ENCODE results near the gene ACER3. TPM values are rescaled to one million over a fixed set of nuclear protein-coding genes. Genes with fewer than 3 reads are reported as not detected.

ACER3 gene
- total RNA-seq, 4 donors from 2014 or later: 20.5 to 30.6 (median 23.0) TPM

DNA sequence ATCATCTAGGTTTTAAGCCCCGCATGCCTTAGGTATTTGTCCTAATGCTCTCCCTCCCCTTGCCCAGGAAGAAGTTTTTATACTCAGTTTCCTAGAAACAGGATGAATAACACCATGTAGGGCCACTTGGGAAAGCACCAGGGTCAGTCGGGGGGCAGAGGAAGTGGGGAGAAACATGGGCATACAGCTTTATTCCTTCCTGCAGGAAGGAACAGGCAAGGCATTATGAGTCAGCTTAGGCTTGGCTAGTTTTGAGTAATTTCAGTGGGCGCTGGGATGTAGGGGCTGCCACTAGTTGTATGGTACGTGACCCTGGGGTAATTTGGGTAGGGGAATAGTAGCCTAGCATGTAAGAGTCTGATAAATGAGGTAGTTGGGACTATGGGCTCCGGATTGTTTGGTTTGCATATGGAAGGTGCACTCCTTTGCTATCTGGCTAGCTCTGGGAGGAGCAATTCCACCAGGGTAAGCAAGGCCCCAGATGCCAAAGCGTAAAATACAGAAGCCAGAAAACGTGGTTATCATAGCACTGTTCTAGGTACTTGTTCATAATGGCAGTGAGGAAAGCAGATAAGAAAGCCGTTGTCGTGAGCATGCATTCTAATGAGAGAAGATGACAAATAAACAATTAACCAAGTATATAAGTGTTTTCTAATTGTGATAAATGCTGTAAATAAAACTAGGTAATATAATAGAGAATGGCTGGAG, 24.8 kb downstream of the ACER3 start:
- TF ChIP-seq EP300 (IDR thresholded peaks at IDR 0.05) (no peak), POLR2A (IDR thresholded peaks at IDR 0.05) (no peak)
- TF ChIP-seq, protein P1, sequence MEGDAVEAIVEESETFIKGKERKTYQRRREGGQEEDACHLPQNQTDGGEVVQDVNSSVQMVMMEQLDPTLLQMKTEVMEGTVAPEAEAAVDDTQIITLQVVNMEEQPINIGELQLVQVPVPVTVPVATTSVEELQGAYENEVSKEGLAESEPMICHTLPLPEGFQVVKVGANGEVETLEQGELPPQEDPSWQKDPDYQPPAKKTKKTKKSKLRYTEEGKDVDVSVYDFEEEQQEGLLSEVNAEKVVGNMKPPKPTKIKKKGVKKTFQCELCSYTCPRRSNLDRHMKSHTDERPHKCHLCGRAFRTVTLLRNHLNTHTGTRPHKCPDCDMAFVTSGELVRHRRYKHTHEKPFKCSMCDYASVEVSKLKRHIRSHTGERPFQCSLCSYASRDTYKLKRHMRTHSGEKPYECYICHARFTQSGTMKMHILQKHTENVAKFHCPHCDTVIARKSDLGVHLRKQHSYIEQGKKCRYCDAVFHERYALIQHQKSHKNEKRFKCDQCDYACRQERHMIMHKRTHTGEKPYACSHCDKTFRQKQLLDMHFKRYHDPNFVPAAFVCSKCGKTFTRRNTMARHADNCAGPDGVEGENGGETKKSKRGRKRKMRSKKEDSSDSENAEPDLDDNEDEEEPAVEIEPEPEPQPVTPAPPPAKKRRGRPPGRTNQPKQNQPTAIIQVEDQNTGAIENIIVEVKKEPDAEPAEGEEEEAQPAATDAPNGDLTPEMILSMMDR (IDR thresholded peaks at IDR 0.05): no peak
- WGBS, 2 donors: 58 to 59% methylated on average over 9 of the region's 9 CpGs
- H3K27ac ChIP-seq: peak overlapping the region in 1 of 4 donors; percentile 46
- peaks cover 0 to 40% (median 12%) of the 10 kb centered on the region in 4 donors for H3K4me1 ChIP-seq
- H3K9me3 ChIP-seq: no peaks in the 10 kb centered on the region
- H3K27me3 ChIP-seq: no peaks in the 10 kb centered on the region
- no peak for DNase-seq (ENCODE audit: low spot score in 2 of 2)
- H3K36me3 ChIP-seq: no peaks in the 10 kb centered on the region
- H3K4me3 ChIP-seq: no peak overlapping the region

DNA sequence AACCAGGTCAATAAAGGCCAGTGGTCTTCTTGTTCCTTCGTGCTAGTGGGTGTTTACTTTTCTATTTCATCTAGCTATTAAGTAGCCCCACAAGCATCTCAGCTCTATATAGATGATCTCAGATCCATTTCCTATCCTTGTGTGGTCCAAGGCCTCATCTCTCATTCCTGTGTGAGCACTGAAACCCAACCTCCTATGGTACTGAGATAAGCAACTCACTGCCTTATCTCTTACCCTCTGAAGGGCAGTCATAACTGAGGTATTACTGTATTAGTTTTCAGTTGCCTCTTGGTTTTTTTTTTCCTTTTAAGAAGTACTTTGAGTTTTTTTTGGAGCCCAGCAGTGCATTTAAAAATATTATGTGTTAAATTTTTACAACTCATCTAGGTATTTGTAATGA, 28.3 kb downstream of the ACER3 start:
- no peaks in the 10 kb centered on the region for H3K36me3 ChIP-seq
- TF ChIP-seq, protein P1 (IDR thresholded peaks at IDR 0.05): no peak
- TF ChIP-seq EP300 (IDR thresholded peaks at IDR 0.05) (no peak), POLR2A (IDR thresholded peaks at IDR 0.05) (no peak)
- H3K27ac ChIP-seq: peak overlapping the region in 2 of 4 donors; percentile 52 to 72
- no peak overlapping the region for H3K4me3 ChIP-seq
- H3K4me1 ChIP-seq: peaks cover 0 to 62% (median 15%) of the 10 kb centered on the region in 4 donors
- 27 to 31% methylated on average over 1 of the region's 1 CpG for WGBS, 2 donors
- no peak for DNase-seq (ENCODE audit: low spot score in 2 of 2)
- H3K9me3 ChIP-seq: no peaks in the 10 kb centered on the region
- H3K27me3 ChIP-seq: no peaks in the 10 kb centered on the region

DNA sequence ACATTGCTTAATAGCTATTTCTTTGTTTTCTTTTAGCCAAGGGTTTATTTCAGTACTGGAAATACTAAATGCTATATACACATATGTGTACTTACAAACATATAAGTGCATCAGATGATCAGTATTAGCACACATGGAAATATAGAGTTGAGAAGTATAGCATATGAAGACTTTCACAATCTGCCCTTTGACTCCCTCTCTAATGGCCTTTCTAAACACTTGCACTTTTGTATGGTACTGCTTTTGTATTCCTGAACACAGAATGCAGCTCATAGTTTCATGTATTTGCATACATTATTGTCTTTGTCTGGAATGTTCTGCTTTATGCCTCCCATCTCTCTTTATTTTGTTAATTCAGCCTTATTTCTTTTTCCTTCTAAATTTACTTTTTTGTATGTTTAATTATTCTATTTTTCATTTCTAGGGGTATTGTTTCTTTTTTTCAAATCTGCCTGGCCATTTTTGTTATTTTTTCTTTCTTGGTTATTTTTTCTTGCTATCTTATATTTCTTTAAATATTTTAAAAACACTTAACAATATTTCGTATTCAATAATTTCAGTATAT, 28.8 kb downstream of the ACER3 start:
- Histone ChIP-seq H3K27ac (peak overlapping the region in 2 of 4 donors; percentile 52 to 72), H3K9me3 (no peaks in the 10 kb centered on the region), H3K4me3 (no peak overlapping the region), H3K36me3 (no peaks in the 10 kb centered on the region), H3K27me3 (no peaks in the 10 kb centered on the region), H3K4me1 (peaks cover 0 to 59% (median 13%) of the 10 kb centered on the region in 4 donors)
- WGBS, 2 donors: 32 to 76% methylated on average over 1 of the region's 1 CpG
- no peak for DNase-seq (ENCODE audit: low spot score in 2 of 2)
- TF ChIP-seq EP300 (IDR thresholded peaks at IDR 0.05): no peak
- TF ChIP-seq POLR2A (IDR thresholded peaks at IDR 0.05): no peak
- TF ChIP-seq, protein P1 (IDR thresholded peaks at IDR 0.05): no peak

DNA sequence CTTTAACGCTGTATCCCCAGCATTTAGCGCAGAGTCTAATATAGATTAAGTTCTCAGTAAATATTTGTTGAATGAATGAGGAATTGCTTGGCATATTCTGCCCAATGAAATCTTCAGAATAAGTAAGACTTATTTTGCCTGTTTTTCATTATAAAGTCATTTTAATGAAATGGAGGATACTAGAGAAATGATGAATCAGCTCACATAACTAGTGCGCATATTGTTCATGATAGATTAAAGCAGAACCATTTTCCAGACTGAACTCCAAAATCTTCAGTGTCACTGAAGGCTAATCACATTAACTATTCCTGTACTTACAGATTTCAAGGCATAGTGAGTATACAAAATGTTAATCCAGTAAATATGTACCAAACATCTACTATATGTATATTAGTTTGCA, 29.6 kb downstream of the ACER3 start:
- Histone ChIP-seq H3K4me3 (no peak overlapping the region), H3K36me3 (no peaks in the 10 kb centered on the region), H3K4me1 (peaks cover 0 to 55% (median 8%) of the 10 kb centered on the region in 4 donors), H3K9me3 (no peaks in the 10 kb centered on the region), H3K27ac (peak overlapping the region in 2 of 4 donors; percentile 50 to 74), H3K27me3 (no peaks in the 10 kb centered on the region)
- no peak for TF ChIP-seq EP300 (IDR thresholded peaks at IDR 0.05)
- TF ChIP-seq, protein P1 (IDR thresholded peaks at IDR 0.05): no peak
- TF ChIP-seq POLR2A (IDR thresholded peaks at IDR 0.05): no peak
- 90 to 96% methylated on average over 3 of the region's 3 CpGs for WGBS, 2 donors
- DNase-seq (ENCODE audit: low spot score in 2 of 2): no peak

DNA sequence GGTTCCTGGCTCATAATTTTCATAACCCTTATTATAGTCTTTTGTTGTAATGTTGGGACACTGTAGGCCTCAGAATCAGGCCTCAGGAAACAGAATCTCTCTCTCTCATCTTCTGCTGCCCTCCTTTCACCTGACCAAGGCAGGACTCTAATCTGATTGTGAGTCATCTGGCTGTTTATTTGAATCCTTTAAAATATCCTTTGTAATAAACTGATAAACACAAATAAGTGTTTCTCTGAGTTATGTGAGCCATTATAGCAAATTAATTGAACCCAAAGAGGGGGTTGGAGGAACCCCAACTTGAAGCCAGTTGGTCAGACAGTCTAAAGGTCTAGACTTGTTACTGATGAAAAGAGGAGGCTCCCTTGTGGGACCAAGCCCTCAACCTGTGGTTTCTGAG, 30.6 kb downstream of the ACER3 start:
- Histone ChIP-seq H3K9me3 (no peaks in the 10 kb centered on the region), H3K27ac (peak overlapping the region; percentile 8 to 74 (median 53)), H3K36me3 (no peaks in the 10 kb centered on the region), H3K4me3 (no peak overlapping the region), H3K4me1 (peaks cover 0 to 50% (median 6%) of the 10 kb centered on the region in 4 donors), H3K27me3 (no peaks in the 10 kb centered on the region)
- TF ChIP-seq, protein P1 (IDR thresholded peaks at IDR 0.05): no peak
- TF ChIP-seq EP300 (IDR thresholded peaks at IDR 0.05) (no peak), POLR2A (IDR thresholded peaks at IDR 0.05) (no peak)
- DNase-seq (ENCODE audit: low spot score in 2 of 2): no peak
